DMS 273 treated with DMSO at 0.1 percent for 48 hours (cell line): Measurements from ENCODE around the gene NUMA1.

Experiments
- DNase-seq: peaks from one replicate; lab custom pipeline; 2025; lab: John Stamatoyannopoulos, UW

The NUMA1 gene

DNA sequence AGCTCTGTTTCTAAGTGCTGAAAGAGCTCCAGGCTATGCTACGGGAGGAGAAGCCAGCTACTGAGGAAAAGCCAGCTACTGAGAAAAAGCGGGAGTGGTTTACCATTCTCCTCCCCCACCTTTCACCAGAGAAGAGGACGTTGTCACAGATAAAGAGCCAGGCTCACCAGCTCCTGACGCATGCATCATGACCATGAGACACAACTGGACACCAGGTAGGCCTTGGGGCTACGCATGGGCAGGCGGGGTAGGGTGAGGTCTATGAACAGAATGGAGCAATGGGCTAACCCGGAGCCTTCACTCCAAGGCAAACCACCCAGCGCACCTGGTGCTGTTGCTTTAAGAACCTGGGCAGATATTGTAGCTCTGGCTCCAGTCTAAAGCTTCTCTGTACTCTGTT lies 80.5 kb downstream of the NUMA1 start:
- no peak for DNase-seq

- DNase-seq: no peak
These were observed 81.0 kb downstream of the NUMA1 start for GRCh38 chr11:71999362-71999761.

DNA sequence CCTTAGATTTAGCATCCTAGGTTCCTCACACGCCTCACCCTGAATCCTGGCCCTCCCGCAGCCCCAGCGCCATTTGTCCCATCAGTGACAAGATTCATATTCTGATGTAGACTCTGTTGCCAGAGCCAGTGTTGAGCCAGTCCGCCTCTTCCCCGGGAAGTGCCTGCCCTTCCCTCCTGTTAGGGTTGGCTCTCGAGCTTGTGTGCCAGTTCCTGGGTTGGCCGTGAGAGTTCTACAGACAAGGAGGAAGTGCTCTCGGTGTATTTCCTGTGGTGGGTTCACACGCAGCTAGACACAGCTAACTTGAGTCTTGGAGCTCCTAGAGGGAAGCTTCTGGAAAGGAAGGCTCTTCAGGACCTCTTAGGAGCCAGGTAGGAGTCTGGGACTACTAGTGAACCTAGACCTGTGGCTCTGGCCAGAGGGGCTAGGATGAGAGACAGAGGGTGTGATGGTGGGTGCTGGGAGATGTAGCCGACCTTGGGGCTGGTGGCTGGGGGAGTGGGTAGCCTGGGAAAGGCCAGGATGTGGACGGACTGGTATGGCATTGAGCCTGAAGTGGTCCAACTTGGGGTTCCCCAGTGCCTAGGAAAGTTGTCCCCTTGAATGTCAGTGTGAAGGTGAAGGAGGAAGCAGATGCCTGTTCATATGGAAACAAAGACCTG lies 81.6 kb downstream of the NUMA1 start, which contains the start of gene IL18BP:
Gene IL18BP, plus strand, starts transcription at position 261 of the 662 bp plus-strand sequence. CDS start 1,076 bp downstream, outside the sequence.
- DNase-seq: no peak

- no peak for DNase-seq
These were observed 82.3 kb downstream of the NUMA1 start for GRCh38 chr11:71998061-71998460.

DNA sequence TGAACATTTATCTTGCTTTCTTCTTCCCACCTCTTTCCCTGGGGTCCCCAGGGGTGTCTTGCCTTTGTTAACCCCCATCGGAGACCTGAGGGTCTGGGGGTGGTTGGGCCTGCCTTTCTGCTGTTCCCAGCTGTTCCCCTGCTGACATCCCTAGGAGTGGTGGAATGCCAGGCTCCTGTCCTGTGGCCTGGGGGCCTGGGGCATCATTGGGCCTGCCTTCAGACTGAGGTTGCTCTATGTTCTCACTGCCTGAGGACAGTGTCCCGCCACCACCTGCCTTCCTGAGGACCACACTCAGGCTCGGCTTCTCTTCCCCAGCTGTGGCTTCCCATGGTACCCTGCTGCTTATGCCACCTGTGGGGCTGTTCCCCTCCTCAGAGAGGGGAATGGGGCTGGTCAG lies 82.7 kb downstream of the NUMA1 start:
- no peak for DNase-seq

GRCh38 chr11:71996946-71997345 lies 83.4 kb downstream of the NUMA1 start:
- no peak for DNase-seq

GRCh38 chr11:71996517-71996916 lies 83.8 kb downstream of the NUMA1 start:
- no peak for DNase-seq

GRCh38 chr11:71995726-71996291 lies 84.5 kb downstream of the NUMA1 start:
- no peak for DNase-seq

- no peak for DNase-seq
These were observed 85.6 kb downstream of the NUMA1 start for GRCh38 chr11:71994786-71995185.

- DNase-seq: no peak
These were observed 88.1 kb downstream of the NUMA1 start for GRCh38 chr11:71992136-71992730.

- no peak for DNase-seq
These were observed 88.8 kb downstream of the NUMA1 start for GRCh38 chr11:71991494-71991893.

GRCh38 chr11:71990701-71991100 lies 89.6 kb downstream of the NUMA1 start:
- no peak for DNase-seq

DNA sequence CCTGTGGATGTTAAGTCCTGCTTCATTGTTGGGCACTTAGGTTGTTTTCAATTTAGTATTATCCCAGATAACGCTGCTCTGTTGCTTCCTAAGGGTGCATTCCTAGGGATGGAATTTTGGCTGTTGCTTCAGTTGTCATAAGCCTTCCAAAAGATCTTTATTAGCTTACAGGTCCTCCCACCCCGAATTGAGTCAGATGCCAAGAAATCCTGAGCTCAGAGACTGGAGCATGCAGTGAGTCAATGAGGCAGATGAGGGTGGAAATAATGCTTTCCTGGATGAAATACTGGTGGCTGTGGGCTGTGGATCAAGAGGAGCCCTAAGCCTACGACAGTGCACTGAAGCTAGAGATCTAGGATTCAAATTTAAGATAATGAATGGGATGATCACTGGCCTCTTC lies 92.3 kb downstream of the NUMA1 start:
- DNase-seq: no peak

- DNase-seq: no peak
These were observed 92.8 kb downstream of the NUMA1 start for GRCh38 chr11:71987521-71987920.

- no peak for DNase-seq
These were observed 94.2 kb downstream of the NUMA1 start for GRCh38 chr11:71986131-71986530.

DNA sequence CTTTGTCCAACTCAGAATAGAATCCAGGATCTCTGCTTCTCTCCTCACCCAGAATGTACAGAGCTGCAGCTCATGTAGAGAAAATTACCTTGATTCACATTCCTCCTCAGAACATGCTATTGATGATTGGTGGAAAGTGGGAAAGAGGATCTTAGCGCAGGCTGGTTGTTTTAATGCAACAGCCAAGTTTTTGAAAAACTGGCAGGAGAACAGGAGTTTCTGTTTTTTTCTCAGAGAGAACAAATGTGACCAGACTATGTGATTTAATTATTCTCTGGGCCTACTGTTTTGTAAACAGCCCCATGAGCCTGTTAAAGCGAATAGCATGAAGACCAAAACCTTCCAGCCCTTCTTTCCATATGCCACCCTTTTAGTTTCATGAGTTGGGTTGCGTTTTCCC lies 100.7 kb downstream of the NUMA1 start:
- no peak for DNase-seq

GRCh38 chr11:71979094-71979493 lies 101.2 kb downstream of the NUMA1 start:
- no peak for DNase-seq

DNA sequence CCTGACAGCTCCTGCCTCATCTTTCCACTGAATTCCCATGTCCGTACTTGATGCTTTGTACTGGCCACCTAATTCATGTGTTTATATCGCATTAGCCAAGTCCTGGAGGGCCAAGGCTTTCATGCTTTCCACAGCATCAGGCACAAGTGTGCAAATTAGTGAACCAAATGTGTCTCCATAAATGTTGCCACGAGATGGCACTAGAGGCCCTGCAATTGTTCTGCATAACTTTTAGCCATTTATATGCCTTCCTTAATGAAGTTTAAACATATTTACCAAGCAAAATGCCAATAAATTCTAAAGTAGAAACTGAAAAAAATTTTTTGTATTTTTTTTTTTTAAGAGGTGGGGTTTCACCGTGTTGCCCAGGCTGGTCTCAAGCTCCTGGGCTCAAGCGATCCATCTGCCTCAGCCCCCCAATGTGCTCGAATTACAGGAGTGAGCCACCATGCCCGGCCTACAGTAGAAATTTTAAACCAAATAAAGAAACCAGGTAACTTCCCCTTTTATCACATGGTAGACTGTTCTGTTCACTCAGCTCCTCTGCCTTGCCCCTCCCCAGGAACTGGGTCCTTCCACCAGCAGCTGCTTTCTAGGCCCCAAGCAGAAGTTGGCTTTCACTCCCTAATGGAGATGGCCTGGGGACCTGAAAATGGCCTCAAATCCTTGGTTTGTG lies 102.5 kb downstream of the NUMA1 start:
- DNase-seq: no peak

- DNase-seq: no peak
These were observed 103.3 kb downstream of the NUMA1 start for GRCh38 chr11:71977090-71977489.

GRCh38 chr11:71976551-71976950 lies 103.8 kb downstream of the NUMA1 start:
- no peak for DNase-seq

DNA sequence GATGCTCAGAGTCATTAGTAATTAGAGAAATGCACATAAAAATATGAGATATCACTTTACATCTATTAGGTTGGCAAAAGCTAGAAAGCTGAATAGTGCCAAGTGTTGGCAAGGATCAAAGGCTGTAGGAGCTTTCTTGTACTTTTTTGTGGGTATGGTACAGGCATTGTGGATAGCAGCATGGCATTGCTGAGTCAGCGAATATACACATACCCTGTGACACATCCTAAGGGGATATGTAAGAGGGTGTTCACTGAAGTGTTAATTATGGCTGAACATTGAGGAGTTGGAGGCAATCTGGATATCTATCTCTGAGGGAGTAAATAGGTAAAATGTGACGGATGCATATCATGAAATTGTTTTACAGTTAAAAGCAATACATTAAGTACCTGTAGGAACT lies 108.7 kb downstream of the NUMA1 start:
- no peak for DNase-seq

- no peak for DNase-seq
These were observed 115.7 kb downstream of the NUMA1 start for GRCh38 chr11:71964641-71965040.

DNA sequence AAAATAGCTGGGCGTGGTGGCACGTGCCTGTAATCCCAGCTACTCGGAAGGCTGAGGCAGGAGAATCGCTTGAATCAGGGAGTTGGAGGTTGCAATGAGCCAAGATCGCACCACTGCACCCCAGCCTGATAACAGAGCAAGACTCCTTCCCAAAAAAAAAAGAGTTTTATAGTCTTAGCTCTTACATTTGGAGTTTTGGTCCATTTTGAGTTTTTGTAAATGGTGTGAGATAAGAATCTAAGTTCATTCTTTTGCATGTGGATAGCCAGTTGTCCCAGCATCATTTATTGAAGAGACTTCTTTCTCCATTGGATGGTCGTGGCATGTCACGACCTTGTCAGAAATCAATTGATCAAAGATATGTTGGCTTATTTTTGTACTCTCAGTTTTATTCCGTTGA lies 116.9 kb downstream of the NUMA1 start:
- no peak for DNase-seq
